Measurements from ENCODE around the gene FRMD4A.
A peak's percentile ranks its signal among the peaks of the same experiment; 100 is the strongest.

The FRMD4A gene

GRCh38 chr10:13990392-13990805 is 340.3 kb downstream of the FRMD4A start:
- TF ChIP-seq, protein P1, sequence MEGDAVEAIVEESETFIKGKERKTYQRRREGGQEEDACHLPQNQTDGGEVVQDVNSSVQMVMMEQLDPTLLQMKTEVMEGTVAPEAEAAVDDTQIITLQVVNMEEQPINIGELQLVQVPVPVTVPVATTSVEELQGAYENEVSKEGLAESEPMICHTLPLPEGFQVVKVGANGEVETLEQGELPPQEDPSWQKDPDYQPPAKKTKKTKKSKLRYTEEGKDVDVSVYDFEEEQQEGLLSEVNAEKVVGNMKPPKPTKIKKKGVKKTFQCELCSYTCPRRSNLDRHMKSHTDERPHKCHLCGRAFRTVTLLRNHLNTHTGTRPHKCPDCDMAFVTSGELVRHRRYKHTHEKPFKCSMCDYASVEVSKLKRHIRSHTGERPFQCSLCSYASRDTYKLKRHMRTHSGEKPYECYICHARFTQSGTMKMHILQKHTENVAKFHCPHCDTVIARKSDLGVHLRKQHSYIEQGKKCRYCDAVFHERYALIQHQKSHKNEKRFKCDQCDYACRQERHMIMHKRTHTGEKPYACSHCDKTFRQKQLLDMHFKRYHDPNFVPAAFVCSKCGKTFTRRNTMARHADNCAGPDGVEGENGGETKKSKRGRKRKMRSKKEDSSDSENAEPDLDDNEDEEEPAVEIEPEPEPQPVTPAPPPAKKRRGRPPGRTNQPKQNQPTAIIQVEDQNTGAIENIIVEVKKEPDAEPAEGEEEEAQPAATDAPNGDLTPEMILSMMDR (conservative IDR thresholded peaks at IDR 0.05; ENCODE audit: control insufficient read depth, insufficient read depth, low read depth, low read length) = no peak
- no peak overlapping the region for H3K4me3 ChIP-seq (ENCODE audit: control insufficient read depth, low read depth, low read length)
- DNase-seq (ENCODE audit: low read depth) = peak; percentile 77

- no peak overlapping the region for H3K4me3 ChIP-seq (ENCODE audit: control insufficient read depth, low read depth, low read length)
- no peak for DNase-seq (ENCODE audit: low read depth)
- TF ChIP-seq, protein P1 (conservative IDR thresholded peaks at IDR 0.05; ENCODE audit: control insufficient read depth, insufficient read depth, low read depth, low read length) = no peak
Measured at GRCh38 chr10:13989616-13990015, 341.1 kb downstream of the FRMD4A start.

GRCh38 chr10:13987446-13987845 is 343.3 kb downstream of the FRMD4A start:
- peak; percentile 86 for DNase-seq (ENCODE audit: low read depth)
- TF ChIP-seq, protein P1 (conservative IDR thresholded peaks at IDR 0.05; ENCODE audit: control insufficient read depth, insufficient read depth, low read depth, low read length) = no peak
- H3K4me3 ChIP-seq (ENCODE audit: control insufficient read depth, low read depth, low read length) = no peak overlapping the region

GRCh38 chr10:13984647-13985155 is 346.0 kb downstream of the FRMD4A start:
- H3K4me3 ChIP-seq (ENCODE audit: control insufficient read depth, low read depth, low read length) = no peak overlapping the region
- peak; percentile 99 for DNase-seq (ENCODE audit: low read depth)
- TF ChIP-seq, protein P1 (conservative IDR thresholded peaks at IDR 0.05; ENCODE audit: control insufficient read depth, insufficient read depth, low read depth, low read length) = no peak

GRCh38 chr10:13983035-13983434 is 347.7 kb downstream of the FRMD4A start:
- TF ChIP-seq, protein P1 (conservative IDR thresholded peaks at IDR 0.05; ENCODE audit: control insufficient read depth, insufficient read depth, low read depth, low read length) = no peak
- DNase-seq (ENCODE audit: low read depth) = no peak
- H3K4me3 ChIP-seq (ENCODE audit: control insufficient read depth, low read depth, low read length) = no peak overlapping the region

- peak; percentile 97 for DNase-seq (ENCODE audit: low read depth)
- TF ChIP-seq, protein P1 (conservative IDR thresholded peaks at IDR 0.05; ENCODE audit: control insufficient read depth, insufficient read depth, low read depth, low read length) = no peak
- no peak overlapping the region for H3K4me3 ChIP-seq (ENCODE audit: control insufficient read depth, low read depth, low read length)
Measured at GRCh38 chr10:13978533-13979115, 352.1 kb downstream of the FRMD4A start.
